ENCODE results near the gene NSMCE1. TPM values are rescaled to one million over a fixed set of nuclear protein-coding genes. Genes with fewer than 3 reads are reported as not detected.
"Not testable (repeated sequence)": the region's sequence is repeated elsewhere in the genome, so short reads cannot be mapped to it uniquely, and the experiment has no call there.

NSMCE1 gene
- total RNA-seq, 1 donor from 2014 or later, result 41.1 TPM

GRCh38 chr16:27303256-27304100, 34.9 kb upstream of the NSMCE1 start:
- no peak for DNase-seq (ENCODE audit: low read depth in 2 of 2)

- no peak for DNase-seq (ENCODE audit: low read depth in 2 of 2)
Observed at GRCh38 chr16:27302126-27302525, 33.6 kb upstream of the NSMCE1 start.

GRCh38 chr16:27301236-27301861, 32.8 kb upstream of the NSMCE1 start:
- no peak for DNase-seq (ENCODE audit: low read depth in 2 of 2)

- DNase-seq (ENCODE audit: low read depth in 2 of 2), result no peak
Observed at GRCh38 chr16:27298132-27298531, 29.6 kb upstream of the NSMCE1 start.

GRCh38 chr16:27293343-27293742, 24.8 kb upstream of the NSMCE1 start:
- DNase-seq (ENCODE audit: low read depth in 2 of 2), result no peak

GRCh38 chr16:27291722-27292240, 23.2 kb upstream of the NSMCE1 start:
- no peak for DNase-seq (ENCODE audit: low read depth in 2 of 2)

GRCh38 chr16:27291106-27291505, 22.5 kb upstream of the NSMCE1 start:
- DNase-seq (ENCODE audit: low read depth in 2 of 2), result no peak

GRCh38 chr16:27290562-27290961, 22.0 kb upstream of the NSMCE1 start:
- DNase-seq (ENCODE audit: low read depth in 2 of 2), result no peak

- no peak for DNase-seq (ENCODE audit: low read depth in 2 of 2)
Observed at GRCh38 chr16:27289669-27290068, 21.1 kb upstream of the NSMCE1 start.

- not testable (repeated sequence) for DNase-seq (ENCODE audit: low read depth in 2 of 2)
Observed at GRCh38 chr16:27288313-27288712, 19.7 kb upstream of the NSMCE1 start.

- DNase-seq (ENCODE audit: low read depth in 2 of 2), result no peak
Observed at GRCh38 chr16:27287887-27288286, 19.3 kb upstream of the NSMCE1 start.

GRCh38 chr16:27287051-27287811, 18.7 kb upstream of the NSMCE1 start:
- DNase-seq (ENCODE audit: low read depth in 2 of 2), result no peak

GRCh38 chr16:27286451-27286850, 17.9 kb upstream of the NSMCE1 start:
- DNase-seq (ENCODE audit: low read depth in 2 of 2), result peak; percentile 87 to 97

- DNase-seq (ENCODE audit: low read depth in 2 of 2), result no peak
Observed at GRCh38 chr16:27285676-27286196, 17.2 kb upstream of the NSMCE1 start.

GRCh38 chr16:27284865-27285675, 16.5 kb upstream of the NSMCE1 start:
- DNase-seq (ENCODE audit: low read depth in 2 of 2), result no peak

GRCh38 chr16:27281243-27281642, 12.7 kb upstream of the NSMCE1 start:
- DNase-seq (ENCODE audit: low read depth in 2 of 2), result no peak

GRCh38 chr16:27275394-27275793, 6.8 kb upstream of the NSMCE1 start:
- DNase-seq (ENCODE audit: low read depth in 2 of 2), result no peak

- not testable (repeated sequence) for DNase-seq (ENCODE audit: low read depth in 2 of 2)
Observed at GRCh38 chr16:27274424-27274874, 5.9 kb upstream of the NSMCE1 start.

- no peak for DNase-seq (ENCODE audit: low read depth in 2 of 2)
Observed at GRCh38 chr16:27273670-27274423, 5.3 kb upstream of the NSMCE1 start.

- DNase-seq (ENCODE audit: low read depth in 2 of 2), result no peak
Observed at GRCh38 chr16:27273330-27273669, 4.7 kb upstream of the NSMCE1 start.
